ENCODE results near the gene SLC25A22.

The SLC25A22 gene

DNA sequence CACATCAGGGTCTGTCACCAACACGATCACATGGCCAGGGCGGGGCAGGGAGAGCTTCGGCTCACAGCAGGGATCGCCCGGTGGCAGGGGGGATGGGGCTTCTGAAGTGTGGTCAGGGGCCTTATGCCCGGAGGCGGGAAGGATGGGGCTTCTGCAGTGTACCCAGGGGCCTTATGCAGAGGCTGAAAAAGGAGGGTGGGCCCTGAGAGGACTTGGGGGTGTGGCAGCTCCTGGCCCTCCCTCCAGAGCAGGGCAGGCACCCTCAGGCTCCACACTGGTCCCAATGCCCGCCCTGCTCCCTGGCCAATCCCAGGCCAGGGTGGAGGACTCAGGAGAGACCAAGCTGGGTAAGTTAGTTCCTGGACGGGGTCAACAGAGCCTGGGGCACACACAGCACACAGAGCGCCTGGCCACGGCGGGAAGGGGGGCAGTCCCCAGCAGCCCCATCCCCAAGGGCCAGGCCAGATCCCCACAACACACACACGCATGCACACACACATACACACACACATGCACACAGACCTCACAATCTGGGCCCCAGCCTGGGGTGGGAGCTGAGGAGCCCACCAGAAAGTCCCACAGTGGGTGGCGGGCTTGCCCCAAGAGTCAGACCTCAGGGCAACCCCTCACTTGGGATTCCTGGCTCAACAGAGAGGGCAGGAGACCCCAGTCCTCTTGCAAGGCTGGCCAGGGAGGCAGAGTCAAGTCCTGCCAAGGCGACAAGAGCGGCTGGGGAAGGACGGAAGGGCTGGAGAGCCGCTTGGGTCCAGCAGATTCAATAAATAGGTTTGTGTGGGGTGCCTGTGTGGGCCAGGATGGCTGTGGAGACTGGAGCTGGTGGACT is 7.1 kb downstream of the SLC25A22 start:
- no peak for DNase-seq (ENCODE audit: low read depth in 2 of 2)

DNA sequence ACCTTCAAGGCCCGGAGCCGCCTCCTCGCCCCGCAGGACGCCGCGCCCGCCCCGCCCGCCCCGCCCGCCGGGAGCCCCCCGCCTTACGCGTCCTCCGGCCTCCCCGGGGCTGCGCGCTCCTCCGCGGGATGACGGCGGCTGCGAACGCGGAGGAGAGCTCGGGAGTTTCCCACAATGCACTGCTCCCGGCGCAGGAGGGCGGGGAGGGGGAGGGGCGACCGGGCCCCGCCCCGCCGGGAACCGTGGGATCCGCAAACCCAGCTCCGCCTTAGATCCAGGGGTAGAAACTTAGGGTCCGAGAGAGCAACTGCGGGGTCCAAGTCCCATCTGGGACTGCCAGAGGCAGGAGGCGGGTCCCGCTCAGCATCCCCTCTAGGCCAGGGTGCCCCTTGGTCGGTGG is 8.1 kb downstream of the SLC25A22 start, which contains the start of gene CEND1:
CEND1 (minus strand) TSS at position 148 of the 400 bp plus-strand sequence. CDS start 1,514 bp downstream, outside the sequence.
- DNase-seq (ENCODE audit: low read depth in 2 of 2): no peak

DNA sequence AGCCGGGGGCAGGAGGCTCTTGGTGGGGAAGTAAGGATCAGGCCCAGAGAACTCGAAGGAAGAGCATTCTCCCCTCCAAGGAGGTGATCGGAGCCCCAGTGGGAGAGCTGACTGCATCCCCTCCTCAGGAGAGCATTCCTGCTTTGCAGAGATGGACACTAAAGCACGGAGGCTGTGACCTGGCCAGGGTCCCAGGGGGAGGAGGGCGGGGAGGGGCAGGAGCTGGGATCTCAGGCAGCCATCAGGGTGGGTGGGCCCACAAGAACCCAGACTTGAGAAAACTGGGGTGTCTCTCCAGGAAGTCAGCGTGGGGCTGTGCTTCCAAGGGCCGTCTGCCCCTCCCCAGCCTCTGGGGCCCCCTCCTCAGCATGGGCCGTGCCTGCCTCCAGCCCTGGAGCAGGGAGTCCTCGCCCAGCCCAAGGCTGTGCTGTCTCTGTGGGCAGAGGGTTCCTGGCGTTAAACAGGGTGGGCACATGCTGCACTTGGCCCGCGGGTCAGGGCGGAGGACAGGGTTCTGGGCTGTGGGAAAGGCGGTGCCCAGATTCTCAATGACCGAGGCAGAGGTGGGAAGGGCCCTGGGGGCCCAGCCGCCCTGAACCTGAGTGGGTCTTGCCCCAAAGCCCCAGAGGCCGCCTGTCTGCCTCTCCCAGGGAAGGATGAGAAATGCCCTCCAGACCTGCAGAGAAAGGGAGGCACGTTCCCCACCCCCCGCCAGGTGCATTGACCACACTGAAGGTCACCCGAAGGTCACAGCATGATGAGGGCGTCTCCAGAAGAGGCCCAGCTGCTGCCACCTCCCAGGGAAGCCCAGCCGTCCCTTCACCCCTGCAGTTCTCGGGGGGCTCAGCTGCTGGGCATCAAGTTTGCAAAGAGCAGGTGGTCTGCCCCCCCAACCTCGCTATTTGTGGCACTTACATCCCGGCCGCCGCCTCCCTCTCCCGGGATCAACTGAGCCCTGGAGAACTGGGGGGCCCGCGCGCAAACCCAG is 8.8 kb downstream of the SLC25A22 start:
- DNase-seq (ENCODE audit: low read depth in 2 of 2): no peak

- DNase-seq (ENCODE audit: low read depth in 2 of 2): no peak
Observed at GRCh38 chr11:788009-788640, 10.0 kb downstream of the SLC25A22 start.

- DNase-seq (ENCODE audit: low read depth in 2 of 2): no peak
Observed at GRCh38 chr11:787084-787675, 10.9 kb downstream of the SLC25A22 start.

DNA sequence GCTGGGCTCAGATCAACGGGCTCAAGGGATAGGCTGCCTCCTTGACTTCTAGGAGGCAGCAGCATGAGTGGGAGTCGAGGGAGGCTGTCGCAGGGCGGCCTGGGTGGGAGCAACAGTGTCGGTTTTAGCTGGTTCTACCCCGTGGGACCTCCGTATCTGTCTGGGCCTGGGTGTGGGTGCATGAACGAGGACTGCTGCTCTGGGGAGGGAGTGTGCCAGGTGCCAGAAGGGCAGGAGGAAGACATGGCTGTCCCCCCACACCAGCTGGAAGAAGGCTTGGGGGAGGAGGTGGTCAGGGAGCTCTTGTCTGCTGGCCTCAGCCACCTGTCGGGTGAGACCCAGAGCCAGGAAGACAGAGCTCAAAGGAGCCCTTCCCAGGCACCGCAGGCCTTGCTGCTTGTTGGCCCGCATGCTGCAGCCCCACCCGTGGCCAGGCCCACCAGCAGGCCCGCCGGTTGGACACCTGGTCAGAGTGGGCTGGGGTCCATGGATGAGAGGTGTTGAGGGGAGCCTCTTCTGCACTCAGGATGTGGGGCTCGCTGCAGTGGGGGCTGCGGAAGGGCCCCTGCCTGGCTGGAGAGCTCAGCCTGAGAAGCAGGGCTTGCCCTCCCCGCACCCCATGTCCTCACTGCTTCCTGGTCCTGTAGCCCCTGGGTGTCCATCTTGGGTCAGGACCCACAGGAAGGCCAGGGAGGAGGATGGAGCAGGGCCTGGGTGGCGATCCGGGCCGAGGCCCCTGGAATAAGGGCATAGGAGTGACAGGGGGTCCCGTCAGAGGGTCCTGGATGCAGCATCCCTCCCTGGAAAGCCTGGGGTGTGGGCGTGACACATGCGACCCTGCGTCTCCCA is 11.6 kb downstream of the SLC25A22 start:
- DNase-seq (ENCODE audit: low read depth in 2 of 2): no peak

DNA sequence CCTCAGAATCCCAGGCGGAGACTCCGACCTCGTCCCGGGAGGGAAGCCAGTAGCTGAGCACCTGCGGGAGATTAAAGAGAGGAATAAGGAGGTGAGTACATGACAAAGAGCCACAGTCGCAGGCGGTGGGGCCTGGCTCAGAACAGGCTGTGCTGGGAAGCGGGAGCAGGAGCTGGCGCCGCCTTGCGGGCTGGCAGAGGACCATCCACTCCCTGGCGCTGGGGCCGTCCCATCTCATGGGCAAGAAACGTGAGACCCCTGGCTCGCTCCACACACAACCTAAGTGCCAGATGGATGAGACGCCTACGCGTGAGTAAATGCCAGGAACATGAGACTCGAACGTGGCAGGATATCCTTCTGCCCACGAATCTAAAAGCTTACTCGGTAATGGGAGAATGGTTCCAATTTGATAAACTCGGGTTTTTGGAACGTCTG is 14.5 kb downstream of the SLC25A22 start:
- no peak for DNase-seq (ENCODE audit: low read depth in 2 of 2)

GRCh38 chr11:782264-783174 is 15.6 kb downstream of the SLC25A22 start:
- no peak for DNase-seq (ENCODE audit: low read depth in 2 of 2)

DNA sequence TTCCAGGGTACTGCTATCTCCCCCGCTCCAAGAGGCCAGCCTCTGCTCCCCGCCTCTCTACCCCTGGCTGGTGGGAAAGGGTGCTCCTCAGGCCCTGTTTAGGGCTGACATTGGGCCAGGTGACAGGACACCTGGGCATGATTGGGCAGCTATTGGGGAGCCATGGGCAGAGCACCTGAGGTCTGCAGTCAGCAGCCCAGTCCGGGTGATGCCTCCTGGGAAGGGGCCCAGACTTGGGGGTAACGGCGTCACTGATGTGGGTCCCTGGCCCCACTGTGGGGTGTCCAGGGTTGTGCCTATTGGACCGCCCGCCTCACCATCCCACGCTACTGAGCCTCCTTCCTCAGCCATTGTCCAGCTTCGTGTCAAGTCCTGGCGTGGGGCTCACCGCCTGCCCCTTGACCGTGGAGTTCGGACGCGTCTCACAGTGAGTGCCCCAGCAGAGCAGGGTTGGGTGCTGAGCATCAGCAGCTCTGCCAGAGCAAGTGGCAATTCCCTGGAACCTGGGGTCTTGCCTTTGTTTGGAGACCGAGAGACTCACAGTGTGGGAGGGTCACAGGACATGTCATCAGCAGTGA is 18.0 kb downstream of the SLC25A22 start:
- no peak for DNase-seq (ENCODE audit: low read depth in 2 of 2)

GRCh38 chr11:778976-779954 is 18.8 kb downstream of the SLC25A22 start:
- DNase-seq (ENCODE audit: low read depth in 2 of 2): no peak

DNA sequence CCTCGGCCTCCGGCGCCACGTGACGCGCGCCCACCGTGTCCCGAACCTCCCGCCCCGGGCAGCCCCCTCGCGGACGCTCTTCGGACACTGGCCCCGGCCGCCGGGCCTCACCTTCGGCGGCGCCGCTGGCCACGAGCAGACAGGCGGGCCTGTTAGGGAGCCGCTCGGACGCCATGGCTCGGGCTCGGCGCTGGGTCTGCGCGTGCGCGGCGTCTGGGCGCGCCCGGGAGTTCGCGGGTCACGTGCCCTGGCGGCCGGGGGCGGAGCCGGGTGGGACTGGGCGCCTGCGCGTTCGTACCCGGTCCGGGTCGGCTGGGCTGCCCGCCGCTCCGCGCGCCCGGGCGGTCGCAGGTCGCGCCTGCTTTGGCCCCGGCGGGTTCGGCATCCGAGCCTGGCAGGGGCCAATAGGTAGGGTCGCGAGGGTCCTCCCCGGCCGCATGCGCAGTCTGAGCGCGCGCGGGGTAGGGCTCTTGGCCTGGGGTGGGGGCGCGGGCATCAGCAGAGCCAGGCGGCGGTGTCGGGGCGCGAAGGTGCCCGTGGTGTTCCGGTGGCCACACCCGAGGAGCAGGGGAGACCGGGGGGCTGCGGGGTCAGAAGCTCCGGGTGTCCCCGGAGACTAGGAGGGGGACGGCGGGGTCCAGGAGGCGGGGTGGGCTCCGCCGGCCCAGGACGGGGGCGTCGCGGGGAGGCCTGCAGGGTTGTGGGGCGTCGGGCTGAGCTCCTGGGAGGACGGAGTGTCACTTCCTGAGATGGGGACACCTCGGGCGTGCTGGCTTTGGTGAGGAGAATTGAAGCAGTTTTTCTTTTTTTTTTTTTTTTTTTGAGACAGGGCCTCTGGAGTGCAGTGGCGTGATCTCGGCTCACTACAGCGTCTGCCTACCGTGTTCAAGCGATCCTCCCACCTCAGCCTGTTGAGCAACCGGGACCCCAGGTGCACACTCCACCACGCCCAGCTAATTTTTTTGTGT is 20.5 kb downstream of the SLC25A22 start, which contains the start of gene GATD1:
GATD1 (minus strand) TSS at position 200 of the 968 bp plus-strand sequence; CDS start at position 175, 25 bp downstream.
- peak; percentile 83 to 88 for DNase-seq (ENCODE audit: low read depth in 2 of 2)

DNA sequence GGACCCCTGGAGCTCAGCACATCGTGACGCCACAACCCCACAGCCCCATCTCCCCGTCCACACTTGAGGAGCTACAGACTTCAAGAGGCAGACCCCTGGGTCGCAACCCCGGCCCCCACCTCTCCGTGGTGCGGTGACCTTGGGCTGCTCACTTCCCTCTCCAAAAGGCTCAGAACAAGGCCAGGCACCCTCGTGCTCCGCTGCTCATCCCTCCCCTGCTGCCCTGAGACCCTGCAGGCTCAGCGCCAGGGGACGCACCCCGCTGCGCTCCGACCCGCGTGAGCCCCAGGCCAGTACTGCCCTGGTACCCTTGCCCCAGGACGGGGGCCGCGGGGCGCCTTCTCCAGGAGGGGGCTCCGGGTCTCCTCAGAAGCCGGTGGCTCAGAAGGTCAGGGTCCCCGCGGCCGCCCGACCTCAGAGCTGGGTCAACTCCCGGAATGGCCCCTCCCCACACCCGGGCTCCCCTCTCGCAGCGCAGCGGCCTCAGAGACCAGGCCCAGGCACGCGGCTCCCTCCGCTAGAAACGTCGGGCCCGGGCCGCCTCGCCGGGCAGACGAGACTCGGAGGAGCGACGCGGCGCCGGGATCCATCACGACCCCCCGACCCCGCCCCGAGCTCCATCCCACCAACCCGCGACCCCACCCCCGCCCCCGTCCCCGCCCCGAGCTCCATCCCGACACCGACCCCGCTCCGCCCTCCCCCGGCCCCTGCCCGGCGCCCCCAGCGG is 21.4 kb downstream of the SLC25A22 start:
- DNase-seq (ENCODE audit: low read depth in 2 of 2): no peak

DNA sequence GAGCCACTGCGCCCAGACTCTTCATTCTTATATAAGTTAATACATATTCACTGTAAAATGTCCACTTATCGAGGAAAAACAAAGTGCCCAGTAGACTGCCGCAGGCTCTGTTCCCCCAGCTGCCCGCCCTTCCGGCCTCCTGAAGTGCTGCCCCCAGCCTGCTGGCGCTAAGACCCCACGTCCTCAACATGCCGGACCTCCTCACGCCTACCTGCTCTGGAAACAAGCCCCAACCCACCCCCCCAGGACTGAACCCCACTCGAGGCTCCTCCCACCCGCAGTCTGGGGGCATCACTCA is 21.9 kb downstream of the SLC25A22 start:
- DNase-seq (ENCODE audit: low read depth in 2 of 2): no peak

DNA sequence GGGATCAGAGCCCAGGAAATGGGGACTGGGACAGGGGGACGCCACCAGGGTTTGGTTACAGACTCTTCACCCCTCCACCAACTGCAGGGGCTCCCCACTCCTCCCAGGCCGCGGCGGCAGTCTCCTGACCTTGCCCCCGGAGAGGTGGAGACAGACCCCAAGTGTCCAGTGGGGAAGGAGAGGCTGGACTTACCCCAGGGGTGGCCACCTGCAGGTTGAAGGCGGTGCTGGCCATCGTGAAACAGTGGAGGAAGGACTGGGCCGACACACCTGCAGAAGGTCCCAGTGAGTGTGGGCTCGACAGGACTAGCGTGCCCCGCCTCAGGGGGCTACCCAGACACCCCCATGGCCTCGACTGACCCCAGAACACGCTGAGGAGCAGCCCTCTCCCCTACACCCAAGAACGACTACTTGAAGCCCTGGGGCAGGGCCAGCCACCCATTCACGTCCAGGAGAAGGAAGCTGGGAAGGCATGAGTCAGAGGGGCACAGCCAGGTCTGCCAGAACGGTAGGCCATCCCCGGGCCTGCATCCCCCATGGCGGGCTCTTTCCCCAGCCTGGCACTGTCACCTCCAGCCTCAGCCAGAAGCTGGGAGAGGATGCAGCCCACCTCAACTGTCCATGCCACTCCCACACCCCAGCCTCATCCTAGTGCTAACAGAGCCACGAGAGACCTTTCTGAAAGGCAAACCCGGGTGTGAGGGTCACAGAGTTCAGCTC is 23.0 kb downstream of the SLC25A22 start:
- DNase-seq (ENCODE audit: low read depth in 2 of 2): no peak

DNA sequence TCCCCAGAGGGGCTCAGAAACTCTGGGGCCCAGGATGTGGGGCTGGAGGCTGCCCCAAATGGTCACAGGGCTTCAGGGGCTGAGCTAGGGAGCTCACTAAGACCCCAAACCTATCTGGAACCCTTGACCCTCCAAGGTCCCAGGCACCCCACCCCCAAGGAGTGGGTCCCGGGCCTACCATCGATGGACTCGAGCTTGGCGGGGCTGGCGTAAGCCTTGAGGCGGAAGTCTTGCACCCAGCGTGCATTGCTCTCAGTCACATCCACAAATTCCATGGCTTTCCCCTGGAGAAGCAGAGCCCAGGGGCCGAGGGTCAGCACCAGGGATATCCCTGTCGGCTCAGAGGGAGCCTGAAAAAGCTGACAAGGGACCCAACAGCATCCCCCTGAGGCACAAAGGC is 24.3 kb downstream of the SLC25A22 start:
- no peak for DNase-seq (ENCODE audit: low read depth in 2 of 2)
